Stimulated activated CD8-positive, alpha-beta memory T cell treated with anti-CD3 and anti-CD28 coated beads, Interleukin-12 subunit alpha, Interleukin-12 subunit beta, amount 100 ng/mL, for 24 hours (primary cell): ENCODE results near the gene TMEM175.

Experiments used
- DNase-seq: peaks from one replicate; pipeline ENCODE4 v3.0.0-alpha.2; 2020; ENCODE audit errors: extremely low read depth

Gene TMEM175

GRCh38 chr4:931960-932712 lies at the start of gene TMEM175, which contains the start of gene GAK:
Gene TMEM175, plus strand, starts transcription at chr4:932460. Its CDS starts 15,280 bp downstream, at chr4:947740.
Gene GAK, minus strand, starts transcription at chr4:932316. Its CDS starts 129 bp downstream, at chr4:932187.
- peak; percentile 89 for DNase-seq

GRCh38 chr4:882646-883045 lies 49.6 kb upstream of the TMEM175 start:
- no peak for DNase-seq

- DNase-seq: no peak
Observed at GRCh38 chr4:883377-884095, 48.7 kb upstream of the TMEM175 start.

- no peak for DNase-seq
Observed at GRCh38 chr4:884259-884658, 48.0 kb upstream of the TMEM175 start.

GRCh38 chr4:884896-885295 lies 47.4 kb upstream of the TMEM175 start:
- DNase-seq: no peak

GRCh38 chr4:885353-885752 lies 46.9 kb upstream of the TMEM175 start:
- no peak for DNase-seq

- no peak for DNase-seq
Observed at GRCh38 chr4:886244-886643, 46.0 kb upstream of the TMEM175 start.

GRCh38 chr4:887034-887763 lies 45.1 kb upstream of the TMEM175 start:
- DNase-seq: no peak

- DNase-seq: no peak
Observed at GRCh38 chr4:888029-888428, 44.2 kb upstream of the TMEM175 start.

- DNase-seq: no peak
Observed at GRCh38 chr4:889516-889915, 42.7 kb upstream of the TMEM175 start.

GRCh38 chr4:890036-890695 lies 42.1 kb upstream of the TMEM175 start:
- no peak for DNase-seq

- DNase-seq: no peak
Observed at GRCh38 chr4:891747-892146, 40.5 kb upstream of the TMEM175 start.

GRCh38 chr4:892780-893179 lies 39.5 kb upstream of the TMEM175 start:
- no peak for DNase-seq

- no peak for DNase-seq
Observed at GRCh38 chr4:893276-893994, 38.8 kb upstream of the TMEM175 start.

- no peak for DNase-seq
Observed at GRCh38 chr4:893995-894705, 38.1 kb upstream of the TMEM175 start.

GRCh38 chr4:895596-895995 lies 36.7 kb upstream of the TMEM175 start:
- DNase-seq: no peak

- DNase-seq: no peak
Observed at GRCh38 chr4:896216-896615, 36.0 kb upstream of the TMEM175 start.

- DNase-seq: no peak
Observed at GRCh38 chr4:896630-897029, 35.6 kb upstream of the TMEM175 start.

- DNase-seq: no peak
Observed at GRCh38 chr4:898123-898522, 34.1 kb upstream of the TMEM175 start.

- no peak for DNase-seq
Observed at GRCh38 chr4:898869-899555, 33.2 kb upstream of the TMEM175 start.
